ENCODE measurements around the gene SMIM1. TPM values are rescaled to one million over a fixed set of nuclear protein-coding genes. Genes with fewer than 3 reads are reported as not detected.

SMIM1 gene
- total RNA-seq, 6 donors from 2014 or later = 2.8 to 20.8 (median 13.5) TPM

DNA sequence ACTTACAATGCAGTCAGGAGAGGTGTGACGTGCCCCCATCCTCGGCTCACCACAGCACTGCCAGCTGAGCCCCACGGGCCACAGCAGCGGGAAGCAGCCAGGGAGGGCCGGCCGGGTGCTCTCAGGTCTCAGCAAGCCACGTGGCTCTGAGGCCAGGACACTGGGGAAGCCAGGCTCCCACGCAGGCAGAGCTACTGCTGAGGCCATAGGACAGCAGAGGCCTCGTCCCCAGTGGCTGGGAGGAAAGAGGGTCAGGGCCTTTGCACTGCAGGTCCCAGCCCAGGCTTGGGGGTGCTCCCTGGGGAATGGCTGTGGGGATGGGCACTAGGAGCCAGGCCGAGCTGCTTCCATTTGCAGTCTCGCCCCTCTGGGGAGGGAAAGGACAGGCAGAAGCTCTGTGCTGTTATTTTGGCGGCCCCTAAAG is 18.0 kb downstream of the SMIM1 start:
- 87 to 100% methylated on average over 1 to 12 of the region's 12 CpGs for WGBS, 2 donors
- no peak for TF ChIP-seq POLR2AphosphoS5 (IDR thresholded peaks at IDR 0.05)
- TF ChIP-seq POLR2A (IDR thresholded peaks at IDR 0.05) = no peak
- TF ChIP-seq, protein P1, sequence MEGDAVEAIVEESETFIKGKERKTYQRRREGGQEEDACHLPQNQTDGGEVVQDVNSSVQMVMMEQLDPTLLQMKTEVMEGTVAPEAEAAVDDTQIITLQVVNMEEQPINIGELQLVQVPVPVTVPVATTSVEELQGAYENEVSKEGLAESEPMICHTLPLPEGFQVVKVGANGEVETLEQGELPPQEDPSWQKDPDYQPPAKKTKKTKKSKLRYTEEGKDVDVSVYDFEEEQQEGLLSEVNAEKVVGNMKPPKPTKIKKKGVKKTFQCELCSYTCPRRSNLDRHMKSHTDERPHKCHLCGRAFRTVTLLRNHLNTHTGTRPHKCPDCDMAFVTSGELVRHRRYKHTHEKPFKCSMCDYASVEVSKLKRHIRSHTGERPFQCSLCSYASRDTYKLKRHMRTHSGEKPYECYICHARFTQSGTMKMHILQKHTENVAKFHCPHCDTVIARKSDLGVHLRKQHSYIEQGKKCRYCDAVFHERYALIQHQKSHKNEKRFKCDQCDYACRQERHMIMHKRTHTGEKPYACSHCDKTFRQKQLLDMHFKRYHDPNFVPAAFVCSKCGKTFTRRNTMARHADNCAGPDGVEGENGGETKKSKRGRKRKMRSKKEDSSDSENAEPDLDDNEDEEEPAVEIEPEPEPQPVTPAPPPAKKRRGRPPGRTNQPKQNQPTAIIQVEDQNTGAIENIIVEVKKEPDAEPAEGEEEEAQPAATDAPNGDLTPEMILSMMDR (IDR thresholded peaks at IDR 0.05) = no peak
- no peak for TF ChIP-seq EP300 (IDR thresholded peaks at IDR 0.05)
- H3K36me3 ChIP-seq = peaks cover 0 to 52% (median 16%) of the 10 kb centered on the region in 4 donors
- no peak for DNase-seq
- no peaks in the 10 kb centered on the region for H3K9me3 ChIP-seq
- H3K4me1 ChIP-seq = peaks cover 23 to 51% (median 26%) of the 10 kb centered on the region in 4 donors
- no peak overlapping the region for H3K27ac ChIP-seq
- ATAC-seq (ENCODE audit: low FRiP score in 2 of 2) = no peak
- H3K27me3 ChIP-seq = no peaks in the 10 kb centered on the region
- no peak overlapping the region for H3K4me3 ChIP-seq

DNA sequence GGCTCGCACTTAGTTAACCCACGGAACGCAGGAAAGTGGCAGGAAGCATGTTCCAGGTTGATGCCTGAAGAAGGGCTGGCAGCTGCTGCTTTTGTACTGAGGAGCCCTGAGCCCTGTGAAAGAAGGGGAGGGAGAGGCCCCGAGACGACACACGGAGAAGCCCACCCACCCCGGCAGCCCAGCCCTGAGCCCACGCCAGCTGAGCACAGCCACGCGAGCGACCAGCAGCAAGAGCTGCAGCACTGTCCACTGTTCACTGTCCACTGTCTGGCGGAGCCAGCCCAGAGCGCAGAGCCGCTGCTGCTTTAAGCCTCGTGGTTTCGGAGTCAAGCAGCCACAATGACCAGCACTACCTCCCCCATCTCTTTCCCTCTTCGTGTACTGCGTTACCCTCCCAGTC is 18.4 kb downstream of the SMIM1 start:
- Histone ChIP-seq H3K27ac (no peak overlapping the region), H3K36me3 (peaks cover 0 to 48% (median 14%) of the 10 kb centered on the region in 4 donors), H3K4me3 (no peak overlapping the region), H3K9me3 (no peaks in the 10 kb centered on the region), H3K4me1 (peaks cover 24 to 55% (median 28%) of the 10 kb centered on the region in 4 donors), H3K27me3 (no peaks in the 10 kb centered on the region)
- no peak for ATAC-seq (ENCODE audit: low FRiP score in 2 of 2)
- WGBS, 2 donors = 87 to 90% methylated on average over 8 to 18 of the region's 18 CpGs
- no peak for DNase-seq
- no peak for TF ChIP-seq EP300 (IDR thresholded peaks at IDR 0.05)
- TF ChIP-seq POLR2AphosphoS5 (IDR thresholded peaks at IDR 0.05) = no peak
- TF ChIP-seq, protein P1 (IDR thresholded peaks at IDR 0.05) = no peak
- TF ChIP-seq POLR2A (IDR thresholded peaks at IDR 0.05) = no peak

DNA sequence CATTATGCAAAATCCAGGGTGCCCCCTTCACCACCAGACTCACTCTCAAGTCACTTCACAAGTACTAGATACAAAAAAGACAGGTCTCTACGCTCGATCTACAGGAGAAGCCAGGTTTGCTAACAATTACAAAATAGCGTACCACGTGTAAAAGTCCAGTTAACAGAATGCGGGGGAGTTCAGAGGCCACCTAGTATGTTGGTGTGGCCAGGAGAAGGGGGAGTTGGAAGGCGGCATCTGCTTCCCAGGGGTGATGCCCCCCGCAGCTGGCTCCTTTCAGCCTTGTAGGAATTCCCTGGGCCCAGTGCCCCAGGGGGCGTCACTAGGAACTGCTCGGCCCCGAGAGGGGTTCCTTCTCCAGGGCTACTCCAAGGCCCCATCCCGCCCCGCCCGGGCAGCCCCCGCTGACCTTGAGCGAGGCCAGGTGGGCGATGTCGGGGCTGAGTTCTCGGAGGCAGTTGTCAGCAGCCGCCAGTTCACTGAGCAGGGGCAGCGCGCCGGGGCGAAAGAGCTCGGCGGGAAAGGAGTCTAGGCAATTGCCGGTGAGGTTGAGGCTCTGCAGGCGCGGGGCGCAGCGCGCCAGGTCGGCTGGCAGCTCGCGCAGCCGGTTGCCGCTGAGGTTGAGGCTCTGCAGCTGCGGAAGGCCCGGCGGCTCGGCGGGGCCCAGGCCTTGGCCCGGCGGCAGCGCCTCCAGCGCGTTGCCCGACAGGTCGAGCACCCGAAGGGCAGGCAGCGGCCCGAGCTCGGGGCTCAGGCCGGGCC is 23.1 kb downstream of the SMIM1 start:
- WGBS, 2 donors = 8 to 18% methylated on average over 11 to 37 of the region's 53 CpGs
- no peaks in the 10 kb centered on the region for H3K9me3 ChIP-seq
- H3K36me3 ChIP-seq = peaks cover 0 to 11% (median 0%) of the 10 kb centered on the region in 4 donors
- ATAC-seq (ENCODE audit: low FRiP score in 2 of 2) = no peak
- TF ChIP-seq, protein P1 (IDR thresholded peaks at IDR 0.05) = no peak
- TF ChIP-seq EP300 (IDR thresholded peaks at IDR 0.05) = no peak
- no peak for TF ChIP-seq POLR2AphosphoS5 (IDR thresholded peaks at IDR 0.05)
- TF ChIP-seq POLR2A (IDR thresholded peaks at IDR 0.05) = no peak
- H3K4me3 ChIP-seq = peak overlapping the region; percentile 79 to 100 (median 90)
- DNase-seq = no peak
- no peaks in the 10 kb centered on the region for H3K27me3 ChIP-seq
- peak overlapping the region; percentile 58 to 73 (median 70) for H3K27ac ChIP-seq
- peaks cover 31 to 44% (median 33%) of the 10 kb centered on the region in 4 donors for H3K4me1 ChIP-seq

DNA sequence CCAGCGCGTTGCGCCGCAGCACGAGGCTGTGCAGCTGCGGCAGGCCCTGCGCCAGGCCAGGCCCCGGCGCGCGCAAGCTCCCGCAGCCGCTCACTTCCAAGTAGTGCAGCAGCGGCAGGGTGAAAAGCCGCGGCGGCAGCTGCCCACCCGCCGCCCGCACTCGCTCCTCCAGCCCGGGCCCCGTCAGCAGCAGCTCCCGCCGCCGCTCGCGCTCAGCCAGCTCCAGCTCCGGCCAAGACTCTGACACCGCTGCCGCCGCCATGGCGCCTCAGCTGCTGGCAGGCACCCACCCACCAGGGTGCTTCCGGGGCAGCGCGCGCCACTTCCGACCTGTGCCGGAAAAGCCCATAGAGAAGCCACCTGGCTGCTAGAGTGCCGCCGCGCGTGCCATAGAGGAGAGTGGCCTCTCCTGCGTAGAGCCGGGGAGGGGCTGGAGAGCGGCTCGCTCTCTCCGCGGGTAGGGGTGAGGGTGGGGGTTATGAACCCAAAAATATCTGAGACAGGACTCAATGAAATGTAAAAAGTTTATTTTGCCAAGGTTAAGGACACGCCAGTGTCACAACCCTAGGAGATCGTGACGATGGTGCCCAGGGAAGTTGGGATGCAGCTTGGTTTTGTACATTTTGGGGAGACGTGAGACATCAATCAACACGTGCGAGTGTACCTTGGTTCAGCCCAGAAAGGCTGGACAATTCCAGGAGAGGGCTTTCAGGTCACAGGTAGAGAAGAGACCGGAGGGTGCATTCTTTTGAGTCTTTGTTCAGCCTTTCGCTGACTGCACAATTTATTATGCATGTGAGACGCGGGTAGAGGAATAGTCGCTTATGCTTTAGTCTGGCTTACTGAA is 23.9 kb downstream of the SMIM1 start, which contains the start of gene LRRC47:
LRRC47 (minus strand) TSS at position 284 of the 847 bp plus-strand sequence; CDS start at position 262, 22 bp downstream.
- TF ChIP-seq EP300 (IDR thresholded peaks at IDR 0.05) (no peak), POLR2A (IDR thresholded peaks at IDR 0.05) (peak; percentile 34 to 82 (median 57)), POLR2AphosphoS5 (IDR thresholded peaks at IDR 0.05) (peak; percentile 84 to 92)
- TF ChIP-seq, protein P1 (IDR thresholded peaks at IDR 0.05) = peak in 2 of 6 experiments; percentile 29 to 35
- peak within 1 kb of the TSS; percentile 79 to 100 (median 90) for H3K4me3 ChIP-seq
- WGBS, 2 donors = 8 to 14% methylated on average over 20 to 31 of the region's 60 CpGs
- no peaks in the 10 kb centered on the region for H3K27me3 ChIP-seq
- peaks cover 31 to 43% (median 33%) of the 10 kb centered on the region in 4 donors for H3K4me1 ChIP-seq
- H3K36me3 ChIP-seq = peaks cover 0 to 7% (median 0%) of the 10 kb centered on the region in 4 donors
- peak within 1 kb of the TSS; percentile 65 to 73 (median 70) for H3K27ac ChIP-seq
- ATAC-seq (ENCODE audit: low FRiP score in 2 of 2) (peak; percentile 98 to 100), DNase-seq (peak; percentile 97 to 99)
- H3K9me3 ChIP-seq = no peaks in the 10 kb centered on the region
